Adrenal gland (tissue), 12 donors: ENCODE measurements around the gene ARL4A. TPM values are rescaled to one million over a fixed set of nuclear protein-coding genes. Genes with fewer than 3 reads are reported as not detected.

Experiments used
- DNase-seq, 7 donors: peaks; one replicate each; pipeline ENCODE4 v3.0.0-alpha.2; 2019 to 2020
- H3K27ac ChIP-seq, 5 donors: fragments of 200-600 bp; sonication (generic) in 4 of 5; 1 replicate in 3 of 5; 2 replicates in 2 of 5; pipeline versions ENCODE4 v1.5.1 to v1.8.0; 2016 to 2020; ENCODE audit warnings: mild to moderate bottlenecking in 1 of 5
- H3K27me3 ChIP-seq: fragments of 200-600 bp; 2 replicates; pipeline ENCODE4 v1.8.0; 2021
- H3K36me3 ChIP-seq, 2 donors: fragments of 200-600 bp; replicated peaks in 1 of 2; 1 replicate in 1 of 2; 2 replicates in 1 of 2; pipeline versions ENCODE4 v1.5.1 to v1.8.0; 2018 to 2022
- H3K4me1 ChIP-seq, 2 donors: fragments of 200-600 bp; replicated peaks in 1 of 2; 1 replicate in 1 of 2; 2 replicates in 1 of 2; pipeline versions ENCODE4 v1.5.1 to v1.8.0; 2018 to 2021
- H3K4me3 ChIP-seq, 4 donors: fragments of 200-600 bp; sonication (generic) in 3 of 4; one replicate each; pipeline ENCODE4 v1.5.1; 2016 to 2018
- H3K9me3 ChIP-seq, 3 donors: fragments of 200-600 bp; sonication (generic) in 1 of 3; replicated peaks in 1 of 3; 1 replicate in 2 of 3; 2 replicates in 1 of 3; pipeline versions ENCODE4 v1.5.1 to v1.8.0; 2016 to 2021
- POLR2A ChIP-seq, 2 donors: fragments of 450-650 bp; IDR thresholded peaks; one replicate each; pipeline ENCODE4 v1.6.1; 2017; ENCODE audit warnings: antibody characterized with exemption in 2 of 2, mild to moderate bottlenecking in 2 of 2, moderate library complexity in 1 of 2
- WGBS, 4 donors: extraction: QIAGEN DNeasy Blood & Tissue Kit in 2 of 4; methylation state at CpG; one replicate each; pipeline versions ENCODE4 v1.1.5 to v1.1.7; 2013 to 2017; 5-methylcytosine and 5-hydroxymethylcytosine counted together
- intact Hi-C, 2 donors: fragments of 100-400 bp; cut with DNase I; formaldehyde crosslinking; loops; one replicate each; pipeline versions ENCODE4 v1.14.1 to v1.15.0; 2022 to 2023
- polyA plus RNA-seq, 3 donors: library from polyadenylated mRNA; stranded (reverse); fragments of 200-250 nt in 2 of 3; fragments of 350-450 nt in 1 of 3; fragmentation: Illumina TruSeq in 1 of 3; extraction: RNeasy Lipid Tissue Mini Kit (QIAGEN cat#74804) in 1 of 3; gene quantifications; one replicate each; pipeline ENCODE4 v1.2.3, GENCODE V29; 2013 to 2014
- total RNA-seq, 9 donors: library from RNA; depleted of rRNA in 4 of 9; stranded (reverse); fragments of >200 nt in 4 of 9; fragments of 120-200 nt in 1 of 9; fragmentation: NEBNext Ultra II Directional in 1 of 9; extraction: Animal tissue kit (Norgen Biotek cat#: 25700) in 1 of 9; gene quantifications; one replicate each; pipeline versions ENCODE4 v1.1.0 to v1.2.4, GENCODE V29; 2013 to 2023
- TF ChIP-seq, protein P1 (sequence below), 6 experiments: fragments of 450-650 bp in 4 of 6; fragments of 200-600 bp in 2 of 6; sonication (generic) in 1 of 6; IDR thresholded peaks; 1 replicate in 5 of 6; 2 replicates in 1 of 6; pipeline versions ENCODE4 v1.5.1 to v1.8.0; 2016 to 2021; ENCODE audit warnings: antibody characterized with exemption in 6 of 6, mild to moderate bottlenecking in 2 of 6, moderate library complexity in 1 of 6
- donor health status: healthy with polysubstance abuse.
- donor health status: Bipolar disorder and iron deficiency.
- donor health status: DM: yes; HTN: yes; CAD: no.
- donor health status: DM: no; HTN: no; CAD: no.
- donor health status: DM: no; HTN: no; CAD: no.
- donor health status: DM: yes; HTN: yes; CAD: no.

ARL4A gene
- total and polyA plus RNA-seq, 12 donors, result 7.7 to 27.8 (median 10.1) TPM

DNA sequence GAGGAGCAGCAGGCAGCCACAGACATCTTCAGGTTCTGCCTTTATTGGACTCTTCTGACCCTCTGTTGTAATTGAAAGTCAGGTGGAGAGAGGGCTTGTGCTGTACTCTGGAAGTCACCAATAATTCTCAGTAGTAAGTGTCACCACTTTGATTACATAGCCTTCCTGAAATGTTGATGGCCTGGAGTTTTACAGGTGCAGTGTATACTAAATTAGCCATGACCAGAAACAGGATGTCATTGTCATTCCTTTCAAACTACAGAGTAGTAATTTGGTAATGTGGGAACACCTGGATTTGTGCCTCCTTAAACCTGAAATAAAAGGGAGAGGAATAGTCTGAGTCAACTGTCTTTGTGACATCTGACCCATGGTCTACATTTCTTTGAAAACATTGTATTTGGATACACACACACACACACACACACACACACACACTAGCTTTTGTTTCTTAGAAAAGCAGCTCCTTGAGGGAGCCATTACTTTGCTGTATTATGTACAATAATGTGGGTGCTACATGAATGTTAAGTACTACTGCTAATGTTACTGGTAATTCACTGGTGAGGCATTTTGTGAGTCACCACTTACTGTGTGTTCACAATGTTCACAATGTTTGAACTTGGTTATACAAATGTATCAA, 19.6 kb downstream of the ARL4A start:
- intact Hi-C loops, result no loop called here
- no peaks in the 10 kb centered on the region for H3K27me3 ChIP-seq
- no peaks in the 10 kb centered on the region for H3K36me3 ChIP-seq
- H3K4me3 ChIP-seq, result no peak overlapping the region
- H3K4me1 ChIP-seq, result no peaks in the 10 kb centered on the region
- no peaks in the 10 kb centered on the region for H3K9me3 ChIP-seq
- TF ChIP-seq POLR2A (IDR thresholded peaks at IDR 0.05), result no peak
- TF ChIP-seq, protein P1, sequence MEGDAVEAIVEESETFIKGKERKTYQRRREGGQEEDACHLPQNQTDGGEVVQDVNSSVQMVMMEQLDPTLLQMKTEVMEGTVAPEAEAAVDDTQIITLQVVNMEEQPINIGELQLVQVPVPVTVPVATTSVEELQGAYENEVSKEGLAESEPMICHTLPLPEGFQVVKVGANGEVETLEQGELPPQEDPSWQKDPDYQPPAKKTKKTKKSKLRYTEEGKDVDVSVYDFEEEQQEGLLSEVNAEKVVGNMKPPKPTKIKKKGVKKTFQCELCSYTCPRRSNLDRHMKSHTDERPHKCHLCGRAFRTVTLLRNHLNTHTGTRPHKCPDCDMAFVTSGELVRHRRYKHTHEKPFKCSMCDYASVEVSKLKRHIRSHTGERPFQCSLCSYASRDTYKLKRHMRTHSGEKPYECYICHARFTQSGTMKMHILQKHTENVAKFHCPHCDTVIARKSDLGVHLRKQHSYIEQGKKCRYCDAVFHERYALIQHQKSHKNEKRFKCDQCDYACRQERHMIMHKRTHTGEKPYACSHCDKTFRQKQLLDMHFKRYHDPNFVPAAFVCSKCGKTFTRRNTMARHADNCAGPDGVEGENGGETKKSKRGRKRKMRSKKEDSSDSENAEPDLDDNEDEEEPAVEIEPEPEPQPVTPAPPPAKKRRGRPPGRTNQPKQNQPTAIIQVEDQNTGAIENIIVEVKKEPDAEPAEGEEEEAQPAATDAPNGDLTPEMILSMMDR (IDR thresholded peaks at IDR 0.05), result no peak
- no peak for DNase-seq
- H3K27ac ChIP-seq, result no peak overlapping the region

DNA sequence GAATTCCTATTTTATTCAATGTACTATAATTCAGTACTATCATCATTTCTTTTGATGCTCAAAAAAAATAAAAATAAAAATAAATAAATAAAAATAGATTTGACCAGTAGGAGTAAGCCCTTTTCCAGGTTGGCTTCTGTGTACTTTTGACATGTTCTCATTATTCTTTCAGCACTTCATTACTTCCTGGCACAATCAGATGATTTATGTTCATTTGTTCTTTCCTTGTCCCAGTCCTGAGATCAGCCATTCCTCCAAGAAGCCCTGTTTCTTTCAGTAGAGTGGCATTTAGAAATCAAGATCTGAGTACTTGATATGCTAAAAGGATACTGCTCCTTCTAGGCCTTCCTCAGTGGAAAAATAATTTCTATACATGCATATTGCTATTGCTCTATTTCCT, 20.9 kb downstream of the ARL4A start:
- Histone ChIP-seq H3K4me3 (no peak overlapping the region), H3K4me1 (no peaks in the 10 kb centered on the region), H3K27ac (no peak overlapping the region), H3K9me3 (no peaks in the 10 kb centered on the region), H3K36me3 (no peaks in the 10 kb centered on the region), H3K27me3 (no peaks in the 10 kb centered on the region)
- DNase-seq, result no peak
- intact Hi-C loops, result no loop called here
- no peak for TF ChIP-seq POLR2A (IDR thresholded peaks at IDR 0.05)
- TF ChIP-seq, protein P1 (IDR thresholded peaks at IDR 0.05), result no peak

DNA sequence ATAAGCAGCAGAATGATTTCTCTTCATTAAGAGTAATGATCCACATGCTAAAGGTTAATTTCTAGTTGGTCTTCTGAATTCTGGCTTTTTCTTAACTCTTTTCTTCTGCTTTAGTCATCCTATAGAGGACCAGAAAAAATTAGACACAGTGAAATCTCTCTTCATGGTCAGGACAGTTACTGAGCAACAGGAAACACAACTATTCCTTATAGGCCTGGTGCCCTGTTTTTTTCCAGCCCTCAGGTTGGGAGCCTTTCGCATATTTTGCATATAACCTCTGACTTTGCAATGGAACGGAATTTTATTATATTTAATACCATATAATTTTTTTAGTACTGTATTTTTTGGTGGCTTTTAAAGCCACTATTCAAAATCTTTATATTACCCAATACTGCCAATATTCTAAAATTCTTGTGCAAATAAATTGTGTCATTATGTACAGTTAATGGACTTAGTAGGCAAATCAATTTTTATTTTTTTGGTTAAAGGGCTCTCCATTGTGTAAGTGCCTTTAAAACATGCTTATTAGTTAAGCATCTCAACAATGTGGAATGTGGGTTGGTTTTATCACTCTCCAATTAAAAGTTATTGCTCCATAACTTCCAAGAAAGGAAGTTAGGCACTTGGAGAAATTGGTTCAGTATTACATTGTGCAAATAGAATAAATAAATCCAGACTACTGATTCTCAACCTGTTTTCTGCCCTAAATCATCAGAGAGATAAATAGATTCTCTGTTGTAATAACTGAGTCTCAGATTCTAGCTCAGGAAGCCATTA, 22.5 kb downstream of the ARL4A start:
- intact Hi-C loops, result no loop called here
- Histone ChIP-seq H3K4me1 (no peaks in the 10 kb centered on the region), H3K27me3 (no peaks in the 10 kb centered on the region), H3K9me3 (no peaks in the 10 kb centered on the region), H3K27ac (no peak overlapping the region), H3K4me3 (no peak overlapping the region), H3K36me3 (no peaks in the 10 kb centered on the region)
- no peak for DNase-seq
- TF ChIP-seq, protein P1 (IDR thresholded peaks at IDR 0.05), result no peak
- no peak for TF ChIP-seq POLR2A (IDR thresholded peaks at IDR 0.05)
- 92 to 93% (median 92%) methylated on average over 2 of the region's 2 CpGs for WGBS, 4 donors

DNA sequence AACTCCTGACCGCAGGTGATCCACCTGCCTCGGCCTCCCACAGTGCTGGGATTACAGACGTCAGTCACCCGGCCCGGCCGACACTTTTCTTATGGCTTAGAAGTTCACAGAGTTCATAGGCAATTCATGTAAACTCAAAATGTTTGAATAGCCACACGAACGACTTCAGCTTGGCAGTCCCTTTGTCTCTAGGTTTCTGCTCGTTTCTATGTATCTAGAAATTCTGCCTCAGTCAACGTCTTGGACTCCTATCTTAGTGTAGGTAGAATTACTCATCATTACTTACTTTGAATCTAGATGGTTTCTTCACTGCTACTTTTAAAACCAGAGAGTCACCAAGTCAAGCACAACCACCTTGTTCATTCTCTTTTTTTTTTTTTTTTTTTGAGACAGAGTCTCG, 23.7 kb downstream of the ARL4A start:
- no peaks in the 10 kb centered on the region for H3K27me3 ChIP-seq
- TF ChIP-seq POLR2A (IDR thresholded peaks at IDR 0.05), result no peak
- TF ChIP-seq, protein P1 (IDR thresholded peaks at IDR 0.05), result no peak
- WGBS, 4 donors, result 87 to 96% (median 92%) methylated on average over 10 to 11 of the region's 11 CpGs
- no peak for DNase-seq
- H3K4me1 ChIP-seq, result no peaks in the 10 kb centered on the region
- no peaks in the 10 kb centered on the region for H3K36me3 ChIP-seq
- H3K4me3 ChIP-seq, result no peak overlapping the region
- H3K9me3 ChIP-seq, result no peaks in the 10 kb centered on the region
- H3K27ac ChIP-seq, result no peak overlapping the region
- intact Hi-C loops, result no loop called here
